ENCODE data around the gene WIPF3.

The WIPF3 gene

DNA sequence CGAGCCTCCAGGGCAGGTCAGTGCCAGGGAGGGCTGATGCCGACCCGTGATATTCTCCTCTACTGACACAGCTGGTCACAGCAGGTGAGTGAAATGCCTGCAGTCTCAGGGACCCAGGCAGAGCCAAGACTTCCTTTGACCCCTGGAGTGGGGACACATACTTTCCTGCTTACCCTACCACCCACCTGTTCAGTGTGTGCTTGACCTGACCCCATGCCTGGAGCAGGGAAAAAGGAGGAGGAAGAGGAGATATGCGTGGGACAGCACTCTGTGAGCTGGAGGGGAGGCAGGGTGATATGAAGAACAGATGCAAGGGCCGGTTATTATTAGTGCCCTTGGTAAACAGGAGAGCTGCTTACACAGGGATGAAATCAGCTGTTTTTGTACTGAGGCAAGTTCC, 40.8 kb upstream of the WIPF3 start:
- no peak for ATAC-seq
- TF ChIP-seq TSHZ2 (CRISPR knock-in tag; IDR thresholded peaks at IDR 0.05) (no peak), ESRRG (CRISPR knock-in tag; IDR thresholded peaks at IDR 0.05) (no peak), ISL1 (CRISPR knock-in tag; IDR thresholded peaks at IDR 0.05) (no peak), CSDC2 (CRISPR knock-in tag; IDR thresholded peaks at IDR 0.05) (no peak), GLIS3 (CRISPR knock-in tag; IDR thresholded peaks at IDR 0.05) (no peak), ZC3H10 (CRISPR knock-in tag; IDR thresholded peaks at IDR 0.05) (no peak), POU6F1 (CRISPR knock-in tag; IDR thresholded peaks at IDR 0.05; ENCODE audit: borderline replicate concordance, low read depth) (no peak), RARB (CRISPR knock-in tag; IDR thresholded peaks at IDR 0.05) (no peak), PPARA (CRISPR knock-in tag; IDR thresholded peaks at IDR 0.05; ENCODE audit: borderline replicate concordance) (no peak), ARNTL (CRISPR knock-in tag; IDR thresholded peaks at IDR 0.05; ENCODE audit: borderline replicate concordance, low read depth) (no peak), TCF4 (CRISPR knock-in tag; IDR thresholded peaks at IDR 0.05; ENCODE audit: borderline replicate concordance) (no peak), ZNF8 (CRISPR knock-in tag; IDR thresholded peaks at IDR 0.05) (no peak), ZNF565 (CRISPR knock-in tag; conservative IDR thresholded peaks at IDR 0.05; ENCODE audit: low read depth) (no peak), BACH2 (CRISPR knock-in tag; IDR thresholded peaks at IDR 0.05; ENCODE audit: borderline replicate concordance) (no peak), SNAI2 (CRISPR knock-in tag; IDR thresholded peaks at IDR 0.05) (no peak), ZNF70 (CRISPR knock-in tag; IDR thresholded peaks at IDR 0.05) (no peak)
- TF ChIP-seq, protein P1, sequence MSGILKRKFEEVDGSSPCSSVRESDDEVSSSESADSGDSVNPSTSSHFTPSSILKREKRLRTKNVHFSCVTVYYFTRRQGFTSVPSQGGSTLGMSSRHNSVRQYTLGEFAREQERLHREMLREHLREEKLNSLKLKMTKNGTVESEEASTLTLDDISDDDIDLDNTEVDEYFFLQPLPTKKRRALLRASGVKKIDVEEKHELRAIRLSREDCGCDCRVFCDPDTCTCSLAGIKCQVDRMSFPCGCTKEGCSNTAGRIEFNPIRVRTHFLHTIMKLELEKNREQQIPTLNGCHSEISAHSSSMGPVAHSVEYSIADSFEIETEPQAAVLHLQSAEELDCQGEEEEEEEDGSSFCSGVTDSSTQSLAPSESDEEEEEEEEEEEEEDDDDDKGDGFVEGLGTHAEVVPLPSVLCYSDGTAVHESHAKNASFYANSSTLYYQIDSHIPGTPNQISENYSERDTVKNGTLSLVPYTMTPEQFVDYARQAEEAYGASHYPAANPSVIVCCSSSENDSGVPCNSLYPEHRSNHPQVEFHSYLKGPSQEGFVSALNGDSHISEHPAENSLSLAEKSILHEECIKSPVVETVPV (CRISPR knock-in tag; IDR thresholded peaks at IDR 0.05) = no peak
- TF ChIP-seq, protein P2, sequence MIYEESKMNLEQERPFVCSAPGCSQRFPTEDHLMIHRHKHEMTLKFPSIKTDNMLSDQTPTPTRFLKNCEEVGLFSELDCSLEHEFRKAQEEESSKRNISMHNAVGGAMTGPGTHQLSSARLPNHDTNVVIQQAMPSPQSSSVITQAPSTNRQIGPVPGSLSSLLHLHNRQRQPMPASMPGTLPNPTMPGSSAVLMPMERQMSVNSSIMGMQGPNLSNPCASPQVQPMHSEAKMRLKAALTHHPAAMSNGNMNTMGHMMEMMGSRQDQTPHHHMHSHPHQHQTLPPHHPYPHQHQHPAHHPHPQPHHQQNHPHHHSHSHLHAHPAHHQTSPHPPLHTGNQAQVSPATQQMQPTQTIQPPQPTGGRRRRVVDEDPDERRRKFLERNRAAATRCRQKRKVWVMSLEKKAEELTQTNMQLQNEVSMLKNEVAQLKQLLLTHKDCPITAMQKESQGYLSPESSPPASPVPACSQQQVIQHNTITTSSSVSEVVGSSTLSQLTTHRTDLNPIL (CRISPR knock-in tag; IDR thresholded peaks at IDR 0.05; ENCODE audit: low read depth) = no peak

GRCh38 chr7:29770371-29770770, 35.9 kb upstream of the WIPF3 start:
- no peak for ATAC-seq
- TF ChIP-seq, protein P1 (CRISPR knock-in tag; IDR thresholded peaks at IDR 0.05) = no peak
- TF ChIP-seq ZNF565 (CRISPR knock-in tag; conservative IDR thresholded peaks at IDR 0.05; ENCODE audit: low read depth) (no peak), PPARA (CRISPR knock-in tag; IDR thresholded peaks at IDR 0.05; ENCODE audit: borderline replicate concordance) (no peak), ZNF8 (CRISPR knock-in tag; IDR thresholded peaks at IDR 0.05) (no peak), ARNTL (CRISPR knock-in tag; IDR thresholded peaks at IDR 0.05; ENCODE audit: borderline replicate concordance, low read depth) (no peak)

DNA sequence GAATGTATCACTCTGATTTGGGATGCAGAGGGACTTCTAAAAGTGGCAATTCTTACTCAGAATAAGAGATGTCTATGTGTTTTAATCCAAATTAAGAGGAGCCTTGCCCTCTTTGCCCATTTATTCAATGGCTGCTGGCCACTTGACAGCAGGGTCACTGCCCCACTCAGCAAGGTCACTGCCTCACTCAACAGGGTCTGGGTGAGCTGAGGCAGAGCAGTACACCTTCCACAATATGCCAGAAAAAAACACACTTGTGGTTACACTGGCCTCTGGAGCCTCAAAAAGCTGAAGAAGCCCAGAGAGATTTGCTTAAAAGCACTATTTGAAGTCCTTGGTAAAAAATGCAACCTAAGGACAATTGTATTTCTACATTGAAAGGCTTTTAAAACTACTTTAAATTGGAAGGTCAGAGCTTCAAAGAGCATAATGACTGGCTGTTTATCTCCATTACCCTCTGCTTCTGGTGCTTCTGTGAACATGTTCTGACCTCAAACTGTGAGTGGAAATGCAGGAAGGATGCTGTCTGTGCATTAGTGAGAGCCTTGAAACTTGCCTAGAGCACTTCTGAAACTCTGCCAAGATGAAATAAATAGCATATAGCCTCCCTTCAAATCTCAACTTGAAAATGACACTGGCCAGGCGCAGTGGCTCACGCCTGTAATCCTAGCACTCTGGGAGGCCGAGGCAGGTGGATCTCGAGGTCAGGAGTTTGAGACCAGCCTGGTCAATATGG, 35.1 kb upstream of the WIPF3 start:
- peak; percentile 54; the same call in 1 of the 3 replicates for ATAC-seq
- TF ChIP-seq OSR1 (CRISPR knock-in tag; IDR thresholded peaks at IDR 0.05) (no peak), ZFP3 (CRISPR knock-in tag; IDR thresholded peaks at IDR 0.05) (no peak), TSHZ2 (CRISPR knock-in tag; IDR thresholded peaks at IDR 0.05) (peak; percentile 86), SNAI2 (CRISPR knock-in tag; IDR thresholded peaks at IDR 0.05) (peak; percentile 91), ZNF8 (CRISPR knock-in tag; IDR thresholded peaks at IDR 0.05) (no peak), ZNF70 (CRISPR knock-in tag; IDR thresholded peaks at IDR 0.05) (peak; percentile 58; the same call in 1 of the 2 replicates), TCF4 (CRISPR knock-in tag; IDR thresholded peaks at IDR 0.05; ENCODE audit: borderline replicate concordance) (peak; percentile 78; the same call in 1 of the 2 replicates), ISL1 (CRISPR knock-in tag; IDR thresholded peaks at IDR 0.05) (peak; percentile 34; the same call in 1 of the 2 replicates)
- TF ChIP-seq, protein P2 (CRISPR knock-in tag; IDR thresholded peaks at IDR 0.05; ENCODE audit: low read depth) = no peak

All from SK-N-SH treated with all-trans-retinoic acid at 6 μM for 48 hours (cell line).